Erythroblast (primary cell): Measurements from ENCODE around the gene TSSK6.

Experiments used
- GATA1 ChIP-seq: IDR thresholded peaks from 2 replicates; pipeline ENCODE4 v1.6.1; 2011; ENCODE audit warnings: low read depth, mild to moderate bottlenecking, control low read depth, low read length, moderate library complexity
- POLR2A ChIP-seq: IDR thresholded peaks from 2 replicates; pipeline ENCODE4 v1.6.1; 2011; ENCODE audit warnings: mild to moderate bottlenecking, low read length

DNA sequence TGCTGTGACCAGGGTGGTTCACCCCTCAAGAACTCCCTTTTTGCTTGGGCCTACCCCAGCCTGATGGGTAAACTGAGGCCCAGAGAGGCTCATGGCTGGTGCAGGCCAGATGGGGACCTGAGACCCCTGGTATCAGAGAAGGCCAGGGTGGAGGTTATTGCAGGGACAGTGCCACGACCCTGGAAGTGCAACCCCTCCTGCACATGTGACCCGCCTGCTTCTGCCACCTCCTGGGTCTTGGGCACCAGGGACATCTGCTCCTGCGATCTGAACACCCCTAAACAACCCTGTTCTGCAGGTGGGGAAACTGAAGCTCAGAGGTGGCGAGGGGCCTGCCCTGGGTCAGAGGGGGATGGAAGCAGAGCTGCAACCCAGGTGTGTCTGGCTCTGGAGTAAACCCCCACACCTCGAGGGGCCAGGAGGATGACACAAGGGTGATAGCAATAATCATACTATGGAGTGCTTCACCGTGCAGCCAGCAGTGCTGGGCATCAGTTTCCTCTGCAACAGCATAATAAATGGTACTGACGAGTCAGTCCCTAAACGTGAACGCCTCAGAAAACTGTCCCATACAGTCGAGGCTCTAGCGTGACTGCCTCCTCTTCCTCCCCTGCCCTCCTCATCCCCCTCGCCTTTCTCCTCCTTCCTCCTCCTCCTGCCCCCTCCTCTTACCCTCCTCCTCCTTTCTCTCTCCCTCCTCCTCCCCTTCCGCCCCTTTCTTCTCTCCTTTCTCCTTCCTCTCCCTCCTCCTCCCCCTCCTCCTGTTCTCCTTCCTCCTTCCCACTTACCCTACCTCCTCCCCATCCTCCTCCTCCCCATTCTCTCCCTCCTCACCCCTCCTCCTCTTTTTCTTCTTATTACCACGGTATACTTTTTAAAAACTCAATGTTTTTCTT, 17.7 kb upstream of the TSSK6 start:
- TF ChIP-seq POLR2A (no peak), GATA1 (no peak)
